HG02970 (cell line): ENCODE data around the gene MAN2A2.
"Not testable (repeated sequence)": the region's sequence is repeated elsewhere in the genome, so short reads cannot be mapped to it uniquely, and the experiment has no call there.

Source experiments
- ATAC-seq: cut with Tn5 transposase; IDR thresholded peaks from one replicate; pipeline ENCODE4 v1.9.1; 2021; ENCODE audit warnings: mild to moderate bottlenecking, moderate library complexity, moderate number of reproducible peaks; ENCODE audit not compliant: unreplicated experiment, low FRiP score

The MAN2A2 gene

DNA sequence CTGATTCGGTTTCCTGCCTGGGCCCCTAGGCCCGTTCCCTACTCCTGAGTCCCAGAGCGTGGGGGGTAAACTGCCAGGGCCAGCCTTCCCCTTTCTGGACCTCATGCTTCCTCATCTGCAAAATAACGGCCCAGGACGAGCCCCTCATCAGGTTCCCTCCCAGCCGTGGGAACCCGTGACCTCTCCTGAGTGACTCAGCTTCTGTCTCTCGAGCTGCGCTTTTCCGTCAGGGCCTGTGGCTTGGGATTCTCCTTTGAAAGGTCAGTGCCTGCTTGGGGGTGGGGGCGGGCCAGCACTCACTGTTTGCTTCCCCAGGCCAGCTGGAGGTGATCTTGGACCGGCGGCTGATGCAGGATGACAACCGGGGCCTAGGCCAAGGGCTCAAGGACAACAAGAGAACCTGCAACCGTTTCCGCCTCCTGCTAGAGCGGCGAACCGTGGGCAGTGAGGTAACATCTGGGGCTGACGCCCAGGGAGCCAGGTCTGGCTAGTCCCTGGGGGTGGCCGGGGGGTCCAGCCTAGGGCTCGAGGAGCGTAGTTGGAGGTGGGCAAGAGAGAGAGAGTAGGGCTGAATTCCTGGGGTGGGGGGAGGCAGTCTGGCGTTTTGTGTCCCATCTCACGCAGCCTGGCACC, 12.8 kb downstream of the MAN2A2 start:
- no peak for ATAC-seq

DNA sequence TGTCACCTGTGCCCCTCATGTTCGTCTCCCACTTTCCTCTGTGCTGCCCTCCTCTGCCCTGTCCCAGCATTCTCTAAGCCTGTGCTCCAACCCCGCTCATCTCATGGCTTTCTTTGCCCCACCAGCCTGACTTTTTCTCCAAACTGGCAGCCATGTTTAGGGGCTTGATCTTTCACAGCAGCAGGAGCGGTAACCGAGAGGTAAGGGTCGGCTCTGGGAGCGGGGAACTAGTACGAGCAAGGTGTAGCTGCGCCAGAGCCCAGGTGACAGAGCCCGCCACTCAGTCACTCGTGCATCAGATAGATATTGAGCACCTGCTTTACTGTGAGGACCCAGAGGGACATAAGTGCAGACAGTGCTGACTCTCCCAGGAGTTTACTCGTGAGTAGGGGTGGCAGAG, 13.4 kb downstream of the MAN2A2 start:
- ATAC-seq = no peak

DNA sequence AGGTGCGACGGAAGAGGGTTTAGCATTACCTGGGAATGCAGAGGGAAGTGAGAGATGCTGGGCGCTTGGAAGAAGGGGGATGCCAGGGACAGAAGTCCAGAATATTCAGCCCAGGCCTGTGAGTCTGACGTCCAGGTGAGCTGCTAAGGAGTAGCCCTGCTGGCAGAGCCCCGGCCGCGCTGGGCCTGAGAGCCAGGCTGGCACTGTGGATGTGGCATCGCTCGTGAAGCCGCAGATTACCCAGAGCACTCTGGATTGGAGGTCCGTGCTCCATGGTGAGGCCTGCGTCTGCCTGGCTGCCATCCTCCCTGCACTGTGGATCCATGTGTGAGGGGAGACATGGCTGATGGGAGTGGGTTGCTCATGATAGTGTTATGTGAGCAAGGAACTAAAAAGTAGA, 14.5 kb downstream of the MAN2A2 start:
- no peak for ATAC-seq

GRCh38 chr15:90918034-90918788, 15.1 kb downstream of the MAN2A2 start:
- ATAC-seq = no peak

- no peak for ATAC-seq
Observed at GRCh38 chr15:90918835-90919234, 15.7 kb downstream of the MAN2A2 start.

GRCh38 chr15:90921887-90922286, 18.8 kb downstream of the MAN2A2 start:
- ATAC-seq = no peak

DNA sequence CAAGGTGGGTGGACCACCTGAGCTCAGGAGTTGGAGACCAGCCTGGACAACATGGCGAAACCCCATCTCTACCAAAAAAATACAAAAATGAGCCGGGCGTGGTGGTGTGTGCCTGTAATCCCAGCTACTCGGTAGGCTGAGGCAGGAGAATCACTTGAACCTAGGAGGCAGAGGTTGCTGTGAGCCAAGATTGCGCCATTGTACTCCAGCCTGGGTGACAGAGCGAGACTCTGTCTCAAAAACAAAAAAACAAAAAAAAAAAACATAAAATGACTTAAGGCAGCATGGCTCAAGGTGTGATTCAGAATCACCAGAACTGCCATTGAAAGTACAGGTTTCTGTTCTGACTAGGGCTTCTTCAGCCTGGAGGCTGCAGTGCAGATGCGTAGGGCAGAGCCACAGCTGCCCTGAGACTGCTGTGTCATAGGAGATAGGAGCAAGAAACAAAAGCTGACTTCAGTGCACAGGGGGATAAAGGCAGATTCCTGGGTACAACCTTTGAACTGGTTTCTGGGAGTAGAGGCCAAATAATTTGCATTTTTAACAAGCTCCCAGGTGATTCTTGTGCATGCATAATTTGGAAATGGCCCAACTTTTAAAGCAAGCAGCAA, 19.7 kb downstream of the MAN2A2 start:
- peak; percentile 57 for ATAC-seq

DNA sequence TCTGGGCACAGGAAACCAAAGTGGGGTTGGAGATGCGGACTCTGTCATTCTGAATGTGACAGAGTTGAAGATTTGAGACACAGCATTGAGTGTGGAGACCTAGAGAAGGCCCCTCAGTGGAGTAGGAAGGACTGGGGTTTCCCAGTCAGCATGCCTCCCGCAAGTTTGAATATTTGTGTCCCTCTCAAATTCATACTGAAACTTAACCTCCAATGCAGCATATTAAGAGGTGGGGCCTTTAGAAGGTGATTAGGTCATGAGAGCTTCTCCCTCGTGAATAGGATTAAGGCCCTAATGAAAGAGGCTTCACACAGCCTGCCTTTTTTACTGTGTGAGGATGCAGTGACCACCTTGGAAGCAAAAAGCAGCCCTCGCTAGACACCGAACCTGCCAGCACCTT, 21.3 kb downstream of the MAN2A2 start:
- ATAC-seq = no peak

DNA sequence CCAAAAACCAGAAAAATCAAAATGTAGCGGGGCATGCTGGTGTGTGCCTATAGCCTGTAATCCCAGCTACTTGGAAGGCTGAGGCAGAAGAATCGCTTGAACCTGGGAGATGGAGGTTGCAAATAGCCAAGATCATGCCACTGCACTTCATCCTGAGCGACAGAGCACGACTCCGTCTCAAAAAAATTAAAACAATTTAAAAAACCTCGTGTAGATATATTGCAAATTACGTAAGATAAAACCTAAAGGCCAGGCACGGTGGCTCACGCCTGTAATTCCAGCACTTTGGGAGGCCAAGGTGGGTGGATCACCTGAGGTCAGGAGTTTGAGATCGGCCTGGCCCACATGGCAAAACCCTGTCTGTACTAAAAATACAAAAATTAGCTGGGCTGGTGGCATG, 23.7 kb downstream of the MAN2A2 start:
- ATAC-seq = not testable (repeated sequence)

DNA sequence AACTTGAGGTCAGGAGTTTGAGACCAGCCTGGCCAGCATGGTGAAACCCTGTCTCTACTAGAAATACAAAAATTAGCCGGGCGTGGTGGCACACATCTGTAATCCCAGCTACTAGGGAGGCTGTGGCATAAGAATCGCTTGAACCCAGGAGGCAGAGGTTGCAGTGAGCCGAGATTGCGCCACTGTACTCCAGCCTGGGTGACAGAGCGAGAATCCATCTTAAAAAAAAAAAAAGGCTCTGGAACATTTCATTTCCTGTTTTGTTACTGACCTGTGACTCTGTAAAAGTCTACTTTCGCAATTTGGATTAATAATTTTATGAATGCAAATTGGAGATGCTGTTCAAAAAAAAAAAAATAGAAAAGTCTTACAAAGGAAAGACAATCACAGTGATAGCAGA, 25.0 kb downstream of the MAN2A2 start:
- not testable (repeated sequence) for ATAC-seq

DNA sequence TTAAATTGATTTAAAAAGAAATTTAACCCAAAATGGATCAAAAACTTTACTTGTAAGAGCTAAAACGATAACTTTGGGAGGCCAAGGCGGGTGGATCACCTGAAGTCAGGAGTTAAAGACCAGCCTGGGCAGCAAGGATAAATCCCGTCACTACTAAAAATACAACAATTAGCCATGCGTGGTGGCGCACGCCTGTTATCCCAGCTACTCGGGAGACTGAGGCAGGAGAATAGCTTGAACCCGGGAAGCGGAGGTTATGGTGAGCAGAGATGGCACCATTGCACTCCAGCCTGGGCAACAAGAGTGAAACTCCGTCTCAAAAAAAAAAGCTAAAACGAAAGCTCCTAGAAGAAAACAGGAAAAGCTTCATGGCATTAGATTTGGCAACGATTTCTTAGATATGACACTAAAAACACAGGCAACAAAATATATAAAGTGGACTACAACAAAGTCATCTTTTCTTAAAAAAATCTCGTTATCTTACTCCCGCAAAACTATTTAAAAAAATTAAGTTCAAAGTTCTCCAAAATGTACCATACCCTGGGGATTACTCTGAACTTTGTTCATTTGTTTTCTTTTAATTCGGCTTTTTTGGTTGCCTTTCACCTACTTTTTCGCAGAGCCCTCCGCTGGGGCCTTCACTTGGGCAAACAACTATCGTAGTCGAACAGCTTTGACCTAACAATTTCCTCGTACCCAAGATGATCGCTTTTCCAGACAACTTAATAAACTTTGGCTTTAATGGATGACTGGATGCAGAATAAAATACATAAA, 26.3 kb downstream of the MAN2A2 start:
- no peak for ATAC-seq

- no peak for ATAC-seq
Observed at GRCh38 chr15:90930861-90931574, 27.9 kb downstream of the MAN2A2 start.

DNA sequence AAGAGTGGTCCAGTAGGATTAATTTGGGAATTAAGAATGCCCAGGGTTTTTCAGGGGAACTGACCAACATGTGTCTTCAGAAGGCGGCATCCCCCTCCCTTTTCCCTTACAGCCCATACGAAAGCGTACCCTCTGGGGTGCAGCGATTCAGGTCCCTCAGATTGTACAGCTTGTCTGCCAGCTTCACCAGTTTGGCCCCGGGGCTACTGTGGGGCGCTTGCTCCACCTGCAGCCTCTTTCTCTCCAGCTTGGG, 28.4 kb downstream of the MAN2A2 start:
- no peak for ATAC-seq

DNA sequence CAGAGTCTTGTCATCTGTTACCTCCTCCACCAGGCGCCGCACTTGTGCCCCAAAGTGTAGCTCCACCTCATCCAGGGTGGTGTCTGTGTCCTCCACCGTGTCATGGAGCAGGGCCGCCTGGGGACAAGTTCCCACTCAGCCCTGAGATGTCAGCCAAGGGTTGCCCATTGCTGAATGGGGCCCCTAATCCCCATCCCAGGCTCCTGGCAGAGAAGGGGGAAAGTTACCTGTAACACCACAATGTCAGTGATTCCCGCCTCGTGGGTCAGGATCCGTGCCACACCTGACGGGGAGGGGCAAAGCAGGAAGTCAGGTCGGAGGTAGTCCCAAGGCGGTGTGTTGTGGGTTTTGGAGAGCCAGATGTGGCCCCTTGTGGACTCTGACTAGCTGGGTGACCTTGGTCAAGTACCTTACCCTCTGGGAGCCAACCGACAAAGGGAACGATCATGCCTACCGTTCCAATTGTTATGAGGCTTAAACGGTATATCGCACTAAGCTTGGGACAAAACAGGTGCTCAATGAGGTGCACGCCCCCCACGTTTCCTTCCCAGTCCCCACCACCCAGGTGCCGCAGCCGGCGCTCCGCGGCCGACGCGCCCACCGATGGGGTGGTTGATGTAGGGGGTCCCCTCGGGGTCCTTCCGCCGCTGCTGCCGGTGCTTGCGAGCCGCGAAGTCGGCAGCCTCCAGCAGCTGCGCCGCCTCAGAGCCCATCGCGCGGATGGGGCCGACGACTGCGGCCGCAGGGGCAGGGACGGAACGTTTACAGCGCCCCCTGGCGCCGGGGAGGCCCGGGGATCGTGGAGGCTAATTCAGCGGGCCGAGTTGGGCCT, 28.9 kb downstream of the MAN2A2 start, which contains the start of gene HDDC3:
Gene HDDC3, minus strand, starts transcription at position 722 of the 832 bp plus-strand sequence. Its CDS starts 9 bp downstream, at position 713.
- ATAC-seq = peak; percentile 36

GRCh38 chr15:90932660-90932991, 29.5 kb downstream of the MAN2A2 start:
- ATAC-seq = no peak

DNA sequence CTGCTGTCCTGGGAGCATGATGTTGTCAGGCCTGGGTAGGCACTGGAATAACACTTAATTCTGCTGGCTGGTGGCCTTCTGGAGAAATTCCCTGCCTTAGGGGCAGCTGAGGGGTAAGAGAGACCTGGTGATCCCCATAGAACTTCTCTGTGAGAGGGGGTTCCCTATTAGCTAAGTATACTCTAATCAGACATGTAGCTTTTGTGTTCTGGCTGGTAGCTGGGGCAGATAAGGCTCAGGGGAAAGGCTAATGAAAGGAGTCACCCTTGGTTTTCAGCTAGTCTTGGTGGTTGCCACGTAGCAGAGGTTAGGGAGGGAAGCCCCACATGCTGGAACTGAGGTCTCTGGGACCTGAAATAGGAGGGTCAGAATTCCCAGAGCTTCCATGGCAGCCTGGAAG, 30.2 kb downstream of the MAN2A2 start:
- no peak for ATAC-seq

- ATAC-seq = no peak
Observed at GRCh38 chr15:90934256-90934948, 31.3 kb downstream of the MAN2A2 start.

GRCh38 chr15:90934949-90935751, 32.0 kb downstream of the MAN2A2 start, which contains the start of gene UNC45A:
Gene UNC45A (plus strand): TSS chr15:90935285. CDS start chr15:90935325, 40 bp downstream.
- peak; percentile 67 for ATAC-seq
